IPS-NIHi11 (cell line): ENCODE data around the gene TIGAR.

Experiments
- DNase-seq: peaks from one replicate; pipeline ENCODE4 v3.0.0; 2012; ENCODE audit warnings: mixed read lengths, low spot score

The TIGAR gene

DNA sequence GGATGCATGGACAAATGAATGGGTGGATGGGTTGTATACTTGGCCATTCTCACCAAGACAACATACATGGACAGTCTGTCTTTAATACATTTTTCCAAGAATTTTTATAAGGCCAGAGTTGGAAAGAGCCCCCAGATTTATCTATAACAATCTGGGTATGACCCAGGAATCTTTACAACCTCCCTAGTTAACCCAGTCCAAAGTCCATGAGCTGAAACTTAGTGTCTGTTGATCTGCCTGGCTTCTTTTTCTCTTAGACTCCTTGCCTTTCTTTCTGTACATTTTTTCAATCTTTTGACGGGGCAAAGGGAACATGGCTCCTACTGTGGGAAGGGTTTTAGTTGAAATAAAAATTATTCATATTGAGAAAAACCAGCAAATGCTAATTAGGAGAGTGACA lies 57.8 kb downstream of the TIGAR start:
- no peak for DNase-seq

- peak; percentile 94 for DNase-seq
These were observed 58.4 kb downstream of the TIGAR start, which contains the start of gene FGF23 for GRCh38 chr12:4379405-4379804. TSS of gene FGF23 (minus strand) at chr12:4379712. CDS start at chr12:4379582, 130 bp downstream.

DNA sequence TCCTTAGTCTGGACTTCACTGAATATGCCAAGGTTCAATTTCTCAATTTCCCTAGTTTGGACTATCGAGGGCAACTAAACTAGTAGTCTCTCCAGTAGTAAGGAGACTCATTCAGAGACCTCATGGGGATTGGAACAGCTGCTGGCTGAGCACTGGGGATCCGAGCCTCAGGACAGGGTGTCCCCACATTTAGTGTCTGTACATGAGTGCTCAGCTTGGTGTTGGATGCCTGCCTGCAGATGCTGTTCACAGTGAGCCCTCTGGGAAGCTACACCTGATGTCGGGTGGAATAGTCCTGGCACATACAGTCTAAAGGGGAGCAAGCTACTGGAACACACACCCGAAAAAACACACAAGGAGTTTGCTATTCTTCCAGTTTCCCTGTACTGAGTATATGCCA lies 59.3 kb downstream of the TIGAR start:
- DNase-seq: no peak

GRCh38 chr12:4383304-4383865 lies 62.4 kb downstream of the TIGAR start:
- peak; percentile 57 for DNase-seq

- no peak for DNase-seq
These were observed 65.8 kb downstream of the TIGAR start for GRCh38 chr12:4386801-4387200.

DNA sequence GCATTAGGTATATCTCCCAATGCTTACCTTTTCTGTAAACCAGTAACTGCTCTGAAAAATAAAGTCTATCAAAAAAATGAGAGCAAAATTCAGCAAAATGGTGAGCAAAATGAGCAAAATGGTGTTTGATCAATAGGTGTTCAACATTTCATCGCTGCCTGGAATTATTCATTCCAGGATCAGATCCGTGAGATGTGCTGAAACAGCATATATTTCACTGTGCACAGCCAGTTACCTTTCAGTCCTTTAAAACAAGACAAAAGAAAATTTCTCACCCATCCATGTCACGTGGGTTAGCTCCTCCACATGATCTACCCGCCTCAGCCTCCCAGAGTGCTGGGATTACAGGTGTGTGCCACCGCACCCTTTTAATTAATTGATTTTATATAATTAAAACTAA lies 66.6 kb downstream of the TIGAR start:
- DNase-seq: no peak

GRCh38 chr12:4388032-4388431 lies 67.0 kb downstream of the TIGAR start:
- DNase-seq: no peak

GRCh38 chr12:4388662-4389061 lies 67.6 kb downstream of the TIGAR start:
- DNase-seq: no peak

DNA sequence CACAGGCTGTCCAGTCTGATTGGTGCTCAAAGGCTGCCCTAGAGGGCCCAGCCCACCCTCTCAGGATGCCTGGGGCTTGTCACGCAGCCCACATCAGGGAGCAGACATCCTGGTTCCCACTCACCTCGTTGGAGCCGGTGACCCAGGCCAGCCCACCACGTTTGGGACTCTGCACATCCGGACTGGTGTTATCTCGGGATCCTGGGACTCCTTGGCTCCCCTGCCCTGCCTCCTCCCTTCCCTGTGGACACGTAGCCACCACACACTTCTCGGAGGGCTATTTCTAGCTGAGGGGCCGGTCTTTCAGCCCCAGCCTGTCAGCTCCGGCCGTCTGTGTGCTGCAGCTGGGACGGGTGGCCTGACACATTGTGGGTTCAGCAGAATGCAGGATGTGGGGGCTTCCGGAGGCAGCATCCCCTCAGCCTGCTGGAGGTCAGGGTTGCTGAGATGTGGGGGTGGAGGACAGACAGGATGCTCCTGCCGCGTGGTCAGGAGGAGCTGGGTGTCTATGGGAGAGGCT lies 71.3 kb downstream of the TIGAR start:
- no peak for DNase-seq

DNA sequence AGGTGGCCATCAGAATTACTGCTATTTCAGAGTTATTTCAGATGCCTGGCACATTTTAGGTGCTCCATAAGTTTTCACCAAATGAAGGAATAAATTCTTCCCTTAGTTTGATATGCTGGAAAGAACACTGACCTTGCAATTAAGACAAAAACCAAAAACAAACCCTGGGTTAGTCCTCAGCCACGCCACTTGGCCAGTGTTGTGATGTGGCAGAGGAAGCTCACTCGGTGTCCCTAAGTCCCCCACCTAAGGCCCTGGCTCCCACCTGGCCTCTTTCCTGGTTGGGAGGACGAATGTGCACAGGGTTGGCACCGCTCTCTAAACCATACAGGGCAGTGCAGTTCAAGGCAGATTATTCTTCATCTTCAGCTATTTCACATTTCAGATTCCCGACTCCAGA lies 72.2 kb downstream of the TIGAR start:
- no peak for DNase-seq

GRCh38 chr12:4395818-4396217 lies 74.8 kb downstream of the TIGAR start:
- DNase-seq: no peak

DNA sequence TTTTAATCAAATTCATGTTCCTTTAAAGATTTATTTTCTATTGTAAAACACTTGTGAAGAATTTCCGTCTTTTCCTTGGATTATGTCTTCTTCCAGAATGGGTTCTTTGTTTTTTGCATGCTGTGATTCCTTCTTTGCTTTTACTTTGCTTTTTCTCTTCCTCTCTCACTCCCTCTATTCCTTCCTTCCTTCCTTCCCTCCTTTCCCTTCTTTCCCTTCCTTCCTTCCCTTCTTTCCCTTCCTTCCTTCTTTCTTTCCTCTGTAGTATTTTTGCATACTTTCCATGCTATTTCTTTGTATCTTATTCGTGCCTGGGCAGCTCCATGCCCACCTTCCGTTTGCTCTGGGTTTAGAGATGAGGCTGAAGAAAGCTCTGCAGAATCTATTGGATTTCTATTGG lies 80.1 kb downstream of the TIGAR start:
- DNase-seq: no peak

- DNase-seq: no peak
These were observed 82.0 kb downstream of the TIGAR start for GRCh38 chr12:4402996-4403395.
